Hindlimb muscle (tissue), 1 donor: ENCODE measurements around the gene CMIP. TPM values are rescaled to one million over a fixed set of nuclear protein-coding genes. Genes with fewer than 3 reads are reported as not detected.
A peak's percentile ranks its signal among the peaks of the same experiment; 100 is the strongest.

Experiments
- DNase-seq: peaks from one replicate; pipeline ENCODE4 v3.0.0-alpha.2; 2013
- polyA plus RNA-seq: library from polyadenylated mRNA; unstranded; fragments of 120-200 nt; gene quantifications from one replicate; pipeline ENCODE4 v1.2.1, GENCODE V29; 2013; ENCODE audit not compliant: insufficient read length

The CMIP gene
- polyA plus RNA-seq, 1 donor, result 18.0 TPM

GRCh38 chr16:81608523-81609209 is 164.1 kb downstream of the CMIP start:
- no peak for DNase-seq

GRCh38 chr16:81609323-81609892 is 164.8 kb downstream of the CMIP start:
- no peak for DNase-seq

GRCh38 chr16:81610144-81610842 is 165.7 kb downstream of the CMIP start:
- DNase-seq, result peak; percentile 82

GRCh38 chr16:81610936-81611335 is 166.3 kb downstream of the CMIP start:
- DNase-seq, result no peak

GRCh38 chr16:81611721-81612120 is 167.1 kb downstream of the CMIP start:
- DNase-seq, result no peak

GRCh38 chr16:81612351-81613163 is 167.9 kb downstream of the CMIP start:
- DNase-seq, result no peak

GRCh38 chr16:81614171-81614570 is 169.6 kb downstream of the CMIP start:
- no peak for DNase-seq

- DNase-seq, result no peak
Observed at GRCh38 chr16:81614654-81615359, 170.2 kb downstream of the CMIP start.

GRCh38 chr16:81615411-81615810 is 170.8 kb downstream of the CMIP start:
- DNase-seq, result no peak

- DNase-seq, result no peak
Observed at GRCh38 chr16:81615833-81616232, 171.2 kb downstream of the CMIP start.

- DNase-seq, result no peak
Observed at GRCh38 chr16:81616321-81617020, 171.9 kb downstream of the CMIP start.

GRCh38 chr16:81617021-81617346 is 172.4 kb downstream of the CMIP start:
- no peak for DNase-seq

GRCh38 chr16:81618187-81618586 is 173.6 kb downstream of the CMIP start:
- DNase-seq, result no peak

- DNase-seq, result no peak
Observed at GRCh38 chr16:81618661-81619060, 174.1 kb downstream of the CMIP start.

GRCh38 chr16:81620029-81620428 is 175.4 kb downstream of the CMIP start:
- DNase-seq, result no peak

GRCh38 chr16:81620796-81621195 is 176.2 kb downstream of the CMIP start:
- DNase-seq, result no peak

GRCh38 chr16:81621496-81621895 is 176.9 kb downstream of the CMIP start:
- no peak for DNase-seq

GRCh38 chr16:81623365-81624102 is 178.9 kb downstream of the CMIP start:
- DNase-seq, result no peak

GRCh38 chr16:81624403-81624759 is 179.8 kb downstream of the CMIP start:
- DNase-seq, result no peak

GRCh38 chr16:81624760-81625543 is 180.3 kb downstream of the CMIP start:
- no peak for DNase-seq
